DOHH2 (cell line): Measurements from ENCODE around the gene CNTNAP2.

Experiments used
- CTCF ChIP-seq: fragments of 200-600 bp; sonication (generic); IDR thresholded peaks from one replicate; pipeline ENCODE4 v1.5.1; 2014; ENCODE audit warnings: antibody characterized with exemption, mild to moderate bottlenecking, low read depth, low read length; ENCODE audit not compliant: poor library complexity, severe bottlenecking
- EZH2phosphoT487 ChIP-seq: fragments of 200-600 bp; sonication (generic); IDR thresholded peaks from 2 replicates; pipeline ENCODE4 v1.6.1; 2017; ENCODE audit warnings: borderline replicate concordance, mild to moderate bottlenecking, antibody characterized with exemption, low read length, moderate library complexity, mixed read lengths

- TF ChIP-seq CTCF = no peak
- no peak for TF ChIP-seq EZH2phosphoT487
Measured at GRCh38 chr7:146503844-146504243, 387.2 kb downstream of the CNTNAP2 start.
